ENCODE measurements around the gene RTBDN. TPM values are rescaled to one million over a fixed set of nuclear protein-coding genes. Genes with fewer than 3 reads are reported as not detected.
A peak's percentile ranks its signal among the peaks of the same experiment; 100 is the strongest.
"Not testable (repeated sequence)": the region's sequence is repeated elsewhere in the genome, so short reads cannot be mapped to it uniquely, and the experiment has no call there.

RTBDN gene
- total RNA-seq, 1 experiment from 2014 or later = 0.95 TPM

GRCh38 chr19:12802267-12803106, 31.9 kb downstream of the RTBDN start:
- Histone ChIP-seq H3K9me3 (no peaks in the 10 kb centered on the region), H3K4me3 (peak overlapping the region; percentile 68), H3K36me3 (peaks cover 21% of the 10 kb centered on the region), H3K27me3 (no peaks in the 10 kb centered on the region)
- no peak for DNase-seq

- Histone ChIP-seq H3K9me3 (no peaks in the 10 kb centered on the region), H3K36me3 (peaks cover 18% of the 10 kb centered on the region), H3K4me3 (peak within 1 kb of the TSS; percentile 68), H3K27me3 (no peaks in the 10 kb centered on the region)
- peak; percentile 84 for DNase-seq
Measured at GRCh38 chr19:12801466-12802266, 32.7 kb downstream of the RTBDN start, which contains the start of the genes PRDX2 and THSD8. TSS of gene PRDX2 (minus strand) at chr19:12801800. CDS start at chr19:12801261, 539 bp downstream. TSS of gene THSD8 (plus strand) at chr19:12802069. CDS start at chr19:12802072, 3 bp downstream.

GRCh38 chr19:12800923-12801465, 33.4 kb downstream of the RTBDN start:
- peak; percentile 25 for DNase-seq
- no peaks in the 10 kb centered on the region for H3K27me3 ChIP-seq
- peak overlapping the region; percentile 68 for H3K4me3 ChIP-seq
- no peaks in the 10 kb centered on the region for H3K9me3 ChIP-seq
- H3K36me3 ChIP-seq = peaks cover 18% of the 10 kb centered on the region

DNA sequence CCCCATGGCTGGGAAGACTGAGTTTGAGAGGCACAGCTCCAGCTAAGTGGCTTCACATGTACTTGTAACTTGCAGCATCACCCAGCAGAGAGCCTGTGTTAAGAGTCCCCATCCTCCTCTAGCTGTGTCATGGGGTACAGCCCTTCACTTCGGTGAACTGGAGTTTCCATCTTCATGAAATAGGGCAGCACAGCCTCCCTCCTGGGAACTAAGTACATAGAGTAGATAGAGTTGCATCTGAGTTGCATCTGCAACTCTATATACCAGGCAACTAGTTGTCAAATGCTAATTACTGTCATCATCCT, 34.0 kb downstream of the RTBDN start:
- Histone ChIP-seq H3K9me3 (no peaks in the 10 kb centered on the region), H3K36me3 (peaks cover 18% of the 10 kb centered on the region), H3K4me3 (peak overlapping the region; percentile 68; the same call in 1 of the 2 replicates), H3K27me3 (no peaks in the 10 kb centered on the region)
- no peak for DNase-seq

DNA sequence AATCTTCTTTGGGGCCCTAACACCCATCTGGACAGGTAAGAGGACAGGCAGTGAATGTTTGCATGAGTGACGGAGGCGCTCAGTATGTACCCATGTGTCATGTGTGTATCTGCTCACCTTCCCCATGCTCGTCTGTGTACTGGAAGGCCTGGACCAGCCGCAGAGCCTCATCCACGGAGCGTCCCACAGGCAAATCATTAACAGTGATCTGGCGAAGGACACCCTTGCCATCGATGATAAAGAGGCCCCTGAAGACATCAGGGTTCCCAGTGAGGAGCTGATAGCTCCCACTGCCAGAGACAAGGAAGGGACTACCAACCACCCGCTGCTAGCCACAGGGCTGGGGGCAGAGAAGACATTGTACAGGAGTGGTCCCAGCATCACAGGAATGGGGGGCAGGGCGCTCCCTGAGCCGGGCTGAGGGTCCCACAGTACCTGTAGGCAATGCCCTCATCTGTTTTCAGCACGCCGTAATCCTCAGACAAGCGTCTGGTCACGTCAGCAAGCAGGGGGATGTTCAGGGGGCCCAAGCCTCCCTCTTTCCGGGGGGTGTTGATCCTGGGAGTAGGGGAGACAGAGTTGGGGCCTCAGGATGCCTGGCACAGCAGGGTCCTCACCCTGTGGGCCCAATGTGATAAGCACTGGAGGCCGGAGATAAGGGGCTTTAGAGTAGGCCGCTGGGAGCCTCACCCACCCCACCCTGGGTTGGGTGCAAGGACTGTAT, 34.5 kb downstream of the RTBDN start:
- no peak overlapping the region for H3K4me3 ChIP-seq
- no peaks in the 10 kb centered on the region for H3K27me3 ChIP-seq
- no peaks in the 10 kb centered on the region for H3K9me3 ChIP-seq
- H3K36me3 ChIP-seq = peaks cover 18% of the 10 kb centered on the region
- no peak for DNase-seq

- not testable (repeated sequence) for H3K4me3 ChIP-seq, DNase-seq, H3K27me3 ChIP-seq, H3K9me3 ChIP-seq
- H3K36me3 ChIP-seq = peaks cover 25% of the 10 kb centered on the region
Measured at GRCh38 chr19:12797607-12798006, 36.8 kb downstream of the RTBDN start.

GRCh38 chr19:12797141-12797587, 37.2 kb downstream of the RTBDN start:
- DNase-seq = no peak
- Histone ChIP-seq H3K36me3 (peaks cover 29% of the 10 kb centered on the region), H3K4me3 (no peak overlapping the region), H3K9me3 (no peaks in the 10 kb centered on the region), H3K27me3 (no peaks in the 10 kb centered on the region)

DNA sequence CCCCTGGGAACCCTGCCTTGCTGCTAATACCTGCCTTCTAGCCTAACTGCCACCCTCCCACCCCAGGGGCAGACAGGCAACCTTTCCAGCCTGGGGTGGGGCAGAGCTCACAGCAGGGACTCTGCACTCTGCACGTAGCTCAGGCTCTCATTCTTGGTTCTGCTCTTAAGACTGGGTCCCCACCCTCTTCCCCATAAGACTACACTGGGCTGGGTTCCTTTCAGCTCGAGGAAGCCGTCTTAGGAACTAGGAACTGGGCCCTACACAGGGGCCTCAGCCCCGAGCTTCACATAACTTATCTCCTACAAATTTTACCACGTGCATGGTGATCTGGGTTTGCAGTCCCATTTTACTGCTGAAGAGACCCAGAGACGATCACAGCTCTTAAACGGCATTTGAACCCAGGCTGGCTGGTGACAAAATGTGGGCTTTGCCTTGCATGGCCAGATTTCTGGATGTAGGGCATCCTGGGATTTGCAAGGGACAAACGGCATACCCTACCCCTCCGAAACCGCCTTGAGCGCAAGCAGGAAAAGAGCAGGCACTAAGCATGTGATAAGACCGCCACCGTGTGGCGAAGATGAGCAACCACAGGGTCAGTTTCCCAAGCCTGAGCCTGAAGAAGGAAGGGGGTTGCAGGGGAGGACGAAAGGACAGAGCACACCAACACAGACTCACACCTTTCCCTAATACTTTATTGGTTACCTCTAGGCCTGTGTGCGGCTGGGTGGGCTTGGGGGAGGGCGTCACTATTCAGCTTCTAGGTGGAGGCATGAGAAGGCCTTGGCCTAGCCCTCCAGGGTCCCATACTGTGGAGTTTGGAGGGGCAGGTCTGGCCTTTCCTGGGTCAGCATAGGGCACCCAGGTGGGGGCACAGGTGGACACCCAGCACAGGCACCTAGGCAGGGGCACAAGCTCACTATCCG, 38.0 kb downstream of the RTBDN start:
- H3K4me3 ChIP-seq = no peak overlapping the region
- DNase-seq = peak; percentile 81
- H3K27me3 ChIP-seq = no peaks in the 10 kb centered on the region
- H3K9me3 ChIP-seq = no peaks in the 10 kb centered on the region
- H3K36me3 ChIP-seq = peaks cover 33% of the 10 kb centered on the region

- DNase-seq = no peak
- H3K36me3 ChIP-seq = peaks cover 22% of the 10 kb centered on the region
- H3K9me3 ChIP-seq = no peaks in the 10 kb centered on the region
- H3K27me3 ChIP-seq = no peaks in the 10 kb centered on the region
- H3K4me3 ChIP-seq = no peak overlapping the region
Measured at GRCh38 chr19:12794971-12795381, 39.4 kb downstream of the RTBDN start.

- no peak for DNase-seq
- H3K4me3 ChIP-seq = peak overlapping the region; percentile 89
Measured at GRCh38 chr19:12794196-12794941, 40.0 kb downstream of the RTBDN start.

GRCh38 chr19:12793290-12794195, 40.8 kb downstream of the RTBDN start:
- H3K4me3 ChIP-seq = peak overlapping the region; percentile 89
- peak; percentile 100 for DNase-seq
- no peaks in the 10 kb centered on the region for H3K27me3 ChIP-seq
- peaks cover 16% of the 10 kb centered on the region for H3K36me3 ChIP-seq
- no peaks in the 10 kb centered on the region for H3K9me3 ChIP-seq

More at GRCh38 chr19:12794196-12794941, 40.0 kb downstream of the RTBDN start:
- Histone ChIP-seq H3K27me3 (no peaks in the 10 kb centered on the region), H3K36me3 (peaks cover 16% of the 10 kb centered on the region), H3K9me3 (no peaks in the 10 kb centered on the region)

DNA sequence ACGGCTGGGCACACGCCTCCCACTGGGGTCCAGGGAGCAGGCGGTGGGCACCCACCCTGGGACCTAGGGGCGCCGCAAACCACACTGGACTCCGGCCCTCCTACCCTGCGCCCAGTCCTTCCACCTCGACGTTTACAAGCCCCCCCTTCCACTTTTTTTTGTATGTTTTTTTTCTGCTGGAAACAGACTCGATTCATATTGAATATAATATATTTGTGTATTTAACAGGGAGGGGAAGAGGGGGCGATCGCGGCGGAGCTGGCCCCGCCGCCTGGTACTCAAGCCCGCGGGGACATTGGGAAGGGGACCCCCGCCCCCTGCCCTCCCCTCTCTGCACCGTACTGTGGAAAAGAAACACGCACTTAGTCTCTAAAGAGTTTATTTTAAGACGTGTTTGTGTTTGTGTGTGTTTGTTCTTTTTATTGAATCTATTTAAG, 41.5 kb downstream of the RTBDN start:
- no peak for DNase-seq
- Histone ChIP-seq H3K4me3 (peak overlapping the region; percentile 89), H3K36me3 (peaks cover 16% of the 10 kb centered on the region), H3K9me3 (no peaks in the 10 kb centered on the region), H3K27me3 (no peaks in the 10 kb centered on the region)

GRCh38 chr19:12792051-12792852, 42.1 kb downstream of the RTBDN start:
- Histone ChIP-seq H3K27me3 (no peaks in the 10 kb centered on the region), H3K4me3 (peak overlapping the region; percentile 89), H3K36me3 (peaks cover 16% of the 10 kb centered on the region), H3K9me3 (no peaks in the 10 kb centered on the region)
- peak; percentile 85 for DNase-seq

All from MG63 (cell line).